Measurements from ENCODE around the gene EYA2. TPM values are rescaled to one million over a fixed set of nuclear protein-coding genes. Genes with fewer than 3 reads are reported as not detected.

The EYA2 gene
- total and polyA plus RNA-seq, 2 of the 4 experiments (the other 2 are of a cell fraction): 2.3 to 5.4 TPM

- peaks cover 6% of the 10 kb centered on the region; the same call in 1 of the 2 replicates for H3K9me1 ChIP-seq (ENCODE audit: insufficient read depth, low read length)
- H3K27ac ChIP-seq (ENCODE audit: insufficient read depth, low read length): no peak overlapping the region
- H3K14ac ChIP-seq (replicated peaks; ENCODE audit: low read depth, low read length): no peak overlapping the region
- no peak overlapping the region for H3K9ac ChIP-seq (ENCODE audit: low read depth, low read length)
- no peaks in the 10 kb centered on the region for H4K20me1 ChIP-seq (ENCODE audit: insufficient read depth, low read length)
- H2AK5ac ChIP-seq (ENCODE audit: low read depth, low read length): no peak overlapping the region
- no peaks in the 10 kb centered on the region; the same call in 1 of the 2 replicates for H3K4me1 ChIP-seq (ENCODE audit: control insufficient read depth, insufficient read depth, low read length)
- no peak overlapping the region for H2BK120ac ChIP-seq (ENCODE audit: low read depth, low read length)
- intact Hi-C loops (cut with micrococcal nuclease): no loop called here
- H3K18ac ChIP-seq (ENCODE audit: low read depth, low read length): no peak overlapping the region
- H3K56ac ChIP-seq (ENCODE audit: extremely low read depth, insufficient read depth, low read length): no peak overlapping the region
- no TSS peak for BruUV-seq (replicated peaks)
- no peak overlapping the region for H4K5ac ChIP-seq (ENCODE audit: low read depth, low read length)
- in situ Hi-C loops (cut with MboI; ENCODE audit: low sequenced_read_pairs): no loop called here
- TF ChIP-seq MAZ (IDR thresholded peaks at IDR 0.05; ENCODE audit: borderline replicate concordance, low read depth, low read length) (no peak), RAD21 (IDR thresholded peaks at IDR 0.05; ENCODE audit: low read length) (no peak), RCOR1 (IDR thresholded peaks at IDR 0.05; ENCODE audit: insufficient replicate concordance, low read length) (no peak), CEBPB (IDR thresholded peaks at IDR 0.05; ENCODE audit: low read depth, low read length) (no peak), RFX5 (IDR thresholded peaks at IDR 0.05; ENCODE audit: low read depth, low read length) (no peak), CHD1 (IDR thresholded peaks at IDR 0.05; ENCODE audit: low read depth, low read length) (no peak), FOS (IDR thresholded peaks at IDR 0.05; ENCODE audit: low read depth, low read length) (no peak), ELK1 (IDR thresholded peaks at IDR 0.05; ENCODE audit: borderline replicate concordance, low read depth, low read length) (no peak), MAFK (IDR thresholded peaks at IDR 0.05; ENCODE audit: low read depth, low read length) (no peak), NFE2L2 (IDR thresholded peaks at IDR 0.05; ENCODE audit: low read depth, low read length) (no peak)
- TF ChIP-seq, protein P1, sequence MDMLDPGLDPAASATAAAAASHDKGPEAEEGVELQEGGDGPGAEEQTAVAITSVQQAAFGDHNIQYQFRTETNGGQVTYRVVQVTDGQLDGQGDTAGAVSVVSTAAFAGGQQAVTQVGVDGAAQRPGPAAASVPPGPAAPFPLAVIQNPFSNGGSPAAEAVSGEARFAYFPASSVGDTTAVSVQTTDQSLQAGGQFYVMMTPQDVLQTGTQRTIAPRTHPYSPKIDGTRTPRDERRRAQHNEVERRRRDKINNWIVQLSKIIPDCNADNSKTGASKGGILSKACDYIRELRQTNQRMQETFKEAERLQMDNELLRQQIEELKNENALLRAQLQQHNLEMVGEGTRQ (IDR thresholded peaks at IDR 0.05; ENCODE audit: low read depth, low read length): no peak
- dilution Hi-C loops (cut with HindIII; ENCODE audit: low sequenced_read_pairs, unreplicated experiment): no loop called here
- ChIA-PET POLR2A (ENCODE audit: unreplicated experiment) (interaction anchor here (0.6 kb wide), 1 partner anchor 548 kb away, joined by 6 read pairs; no protein-coding TSS in a partner anchor), CTCF (no interaction called here)
- 25% methylated on average over 1 of the region's 9 CpGs; no CpG with 5 or more reads in 1 of the 2 experiments for WGBS, 2 experiments (ENCODE audit: extremely low coverage in 2 of 2, insufficient read length in 1 of 2)
- H3K4ac ChIP-seq (ENCODE audit: low read depth, low read length): no peak overlapping the region
- H2BK20ac ChIP-seq (ENCODE audit: low read depth, low read length): no peak overlapping the region
- H4K8ac ChIP-seq (ENCODE audit: low read depth in 2 of 2, low read length in 2 of 2): no peak overlapping the region
- H3K9me3 ChIP-seq (ENCODE audit: control insufficient read depth, insufficient read depth, low read length): no peaks in the 10 kb centered on the region; the same call in 1 of the 2 replicates
- no peak overlapping the region for H2AK9ac ChIP-seq (replicated peaks; ENCODE audit: low read depth, low read length, poor library complexity)
- H2BK15ac ChIP-seq (ENCODE audit: low read depth, low read length): no peak overlapping the region
- H2BK5ac ChIP-seq (ENCODE audit: low read depth, low read length, poor library complexity, severe bottlenecking): no peak overlapping the region
- ATAC-seq (ENCODE audit: low read depth) (no peak), DNase-seq (no peak)
- H3K4me2 ChIP-seq (ENCODE audit: low read depth, low read length): no peak overlapping the region
- H2AFZ ChIP-seq (replicated peaks; ENCODE audit: low read length, poor library complexity): no peak overlapping the region
- no peak overlapping the region for H3K23ac ChIP-seq (ENCODE audit: low read depth, low read length)
- H3K27me3 ChIP-seq (ENCODE audit: control insufficient read depth, insufficient read depth, low read length): no peaks in the 10 kb centered on the region
- no peaks in the 10 kb centered on the region; a peak in 1 of 4 replicates for H3K79me1 ChIP-seq (ENCODE audit: low read depth in 1 of 2, low read length in 2 of 2)
- no peak overlapping the region for H3K4me3 ChIP-seq (ENCODE audit: insufficient read depth, low read depth, low read length)
- H3K36me3 ChIP-seq (ENCODE audit: control insufficient read depth, insufficient read depth, low read length): no peaks in the 10 kb centered on the region
- H4K91ac ChIP-seq (ENCODE audit: insufficient read depth, low read depth, low read length): no peak overlapping the region
These were observed 84.4 kb downstream of the EYA2 start for GRCh38 chr20:46978951-46979491.

Data from IMR-90 (cell line).